Fibroblast of villous mesenchyme (primary cell): ENCODE measurements around the gene LMO4. TPM values are rescaled to one million over a fixed set of nuclear protein-coding genes. Genes with fewer than 3 reads are reported as not detected.
A peak's percentile ranks its signal among the peaks of the same experiment; 100 is the strongest.

ENCODE experiments used
- DNase-seq: peaks from one replicate; pipeline ENCODE4 v3.0.0-alpha.2; 2010; ENCODE audit warnings: low read depth
- H3K4me3 ChIP-seq: 2 replicates; pipeline ENCODE4 v1.5.1; 2011; ENCODE audit warnings: low read depth, mild to moderate bottlenecking, low read length
- CTCF ChIP-seq: IDR thresholded peaks from 2 replicates; pipeline ENCODE4 v1.5.1; 2012; ENCODE audit warnings: low read depth, mild to moderate bottlenecking, low read length; ENCODE audit not compliant: insufficient read depth
- total RNA-seq: library from RNA; depleted of rRNA; stranded (reverse); fragments of >200 nt; gene quantifications from 2 replicates; pipeline ENCODE4 v1.2.3, GENCODE V29; 2012

The LMO4 gene
- total RNA-seq, 1 donor, result 70.8 TPM

DNA sequence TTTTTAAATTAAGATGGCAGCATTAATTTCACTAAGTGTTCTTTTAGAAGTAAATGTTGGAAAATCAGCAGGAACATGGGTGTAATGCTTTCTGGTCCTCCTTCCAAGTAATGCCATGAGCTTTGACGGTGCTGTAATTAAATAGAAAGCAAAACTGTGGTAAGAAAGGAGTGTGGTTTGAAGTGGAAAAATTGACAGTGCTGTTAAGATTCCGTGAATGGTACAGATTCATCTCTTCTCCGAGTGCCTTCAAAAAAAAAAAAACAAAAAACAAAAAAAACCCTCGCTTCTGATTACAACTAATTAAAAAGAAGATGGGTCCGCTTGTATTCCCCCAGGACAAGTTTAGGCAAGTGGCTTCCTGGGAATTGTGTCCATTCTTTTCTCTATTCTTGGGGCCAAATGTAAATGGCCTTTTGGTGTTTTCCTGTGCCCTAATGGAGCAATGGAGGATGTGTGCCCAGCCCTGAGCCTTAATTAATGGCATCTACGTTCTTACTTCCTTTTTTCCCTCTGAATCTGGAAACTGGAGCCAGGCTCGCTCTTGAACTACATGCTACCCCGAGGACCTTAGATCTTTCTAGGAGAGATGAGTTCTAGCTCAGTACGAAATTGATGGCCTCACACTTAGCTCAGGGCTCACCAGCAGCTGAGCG, 5.1 kb downstream of the LMO4 start:
- no peak for TF ChIP-seq CTCF

DNA sequence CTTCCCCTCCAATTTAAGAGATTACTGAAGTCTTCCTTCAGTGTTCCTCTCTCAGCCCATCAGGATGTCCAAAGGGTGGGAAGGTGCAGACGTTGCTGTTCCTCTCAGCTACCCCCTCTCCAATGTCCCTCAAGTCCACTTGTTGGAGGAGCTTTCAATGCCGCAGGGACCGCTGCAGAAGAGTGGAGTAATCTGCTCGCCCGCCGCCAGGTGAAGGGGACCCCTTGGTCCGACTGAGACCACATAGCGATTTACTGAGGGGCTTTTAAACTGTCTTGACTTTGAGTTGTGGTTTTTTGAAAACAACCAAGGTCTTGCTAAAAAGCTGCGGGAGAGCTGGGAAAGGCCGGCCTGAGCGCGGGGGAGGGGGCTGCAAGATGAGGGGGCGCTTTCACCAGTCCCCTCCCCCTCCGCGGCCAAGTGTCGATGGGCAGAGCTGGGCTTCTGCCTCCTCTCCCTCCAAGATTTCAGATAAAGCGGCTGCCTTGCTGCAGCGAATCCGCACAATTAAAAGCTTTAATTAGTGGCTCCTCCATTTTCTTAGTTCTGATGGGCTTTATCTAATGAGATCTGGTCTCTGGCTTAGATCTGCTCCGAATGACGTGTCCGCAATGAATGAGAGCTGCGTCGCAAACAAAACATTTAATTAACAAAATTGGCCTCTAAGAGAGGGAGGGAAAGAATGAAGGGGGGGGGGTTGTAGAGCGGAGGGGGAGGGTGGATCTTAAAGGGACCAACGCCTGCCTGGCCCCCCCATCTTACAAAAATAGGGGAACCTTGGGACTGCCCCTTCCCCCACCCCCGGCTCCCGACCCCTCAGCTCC, 5.9 kb downstream of the LMO4 start:
- H3K4me3 ChIP-seq, result peak overlapping the region; percentile 90
- DNase-seq, result peak; percentile 63
- peak; percentile 9 for TF ChIP-seq CTCF

More for the DNA sequence above, 5.1 kb downstream of the LMO4 start:
- DNase-seq, result peak; percentile 51
- H3K4me3 ChIP-seq, result peak overlapping the region; percentile 90

DNA sequence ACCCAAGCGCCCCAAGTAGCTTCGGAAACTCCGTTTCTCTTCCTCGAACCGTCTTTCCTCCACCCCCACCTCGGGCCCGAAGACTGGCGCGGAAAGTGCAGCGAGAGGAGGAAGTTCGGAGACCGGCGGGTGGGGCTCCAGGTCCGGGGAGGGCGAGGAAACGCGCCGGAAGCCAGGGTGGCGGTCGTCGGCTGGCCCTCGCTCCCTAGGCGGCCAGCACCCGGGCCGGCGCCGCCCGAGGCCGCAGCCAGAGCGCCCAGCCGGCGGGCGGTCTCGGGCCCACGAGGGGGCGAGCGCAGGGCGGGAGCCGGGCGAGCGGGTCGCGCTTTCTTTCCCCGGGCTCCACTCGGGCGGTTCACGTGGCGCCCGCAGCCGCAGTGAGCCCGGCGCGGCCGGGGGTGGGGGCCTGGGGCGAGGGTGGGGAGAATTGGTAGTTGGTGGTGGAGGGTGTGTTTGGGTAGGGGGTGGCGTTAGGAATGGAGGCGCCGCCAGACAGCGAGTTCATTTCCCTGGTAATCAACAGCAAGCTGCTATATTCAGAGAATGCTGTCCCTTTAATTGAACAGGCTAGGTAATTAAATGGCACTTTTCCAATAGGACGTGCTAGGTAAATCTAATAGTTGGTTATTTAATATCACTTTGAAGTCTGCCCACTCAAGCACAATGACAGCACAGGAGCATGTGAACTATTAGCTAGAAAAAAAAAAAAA, 6.7 kb downstream of the LMO4 start:
- peak; percentile 42 for DNase-seq
- TF ChIP-seq CTCF, result peak; percentile 17
- H3K4me3 ChIP-seq, result peak overlapping the region; percentile 90

DNA sequence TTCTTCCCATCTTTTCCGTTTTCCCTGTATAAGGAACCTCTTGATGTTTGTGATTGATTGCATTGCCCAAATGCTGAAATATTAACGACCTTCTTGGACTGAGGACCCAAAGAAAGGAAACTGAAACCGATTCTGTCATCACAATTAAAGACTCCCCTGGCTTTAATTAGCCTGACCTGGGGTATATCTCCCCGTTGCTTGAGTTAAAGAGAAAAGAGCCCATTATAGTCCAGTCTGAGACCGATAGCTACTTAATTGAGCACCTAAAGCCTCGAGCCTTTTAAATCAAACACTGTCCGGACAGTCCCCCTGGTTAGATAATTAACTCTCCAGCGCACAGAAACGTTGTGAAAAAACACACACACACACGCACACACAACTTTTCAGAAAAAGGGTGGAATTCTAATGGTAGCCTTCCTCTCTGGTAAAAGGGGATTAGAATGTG, 8.0 kb downstream of the LMO4 start:
- peak overlapping the region; percentile 90 for H3K4me3 ChIP-seq
- DNase-seq, result peak; percentile 59
- no peak for TF ChIP-seq CTCF

GRCh38 chr1:87337606-87338005, 8.9 kb downstream of the LMO4 start:
- DNase-seq, result no peak
- no peak for TF ChIP-seq CTCF
- H3K4me3 ChIP-seq, result no peak overlapping the region

DNA sequence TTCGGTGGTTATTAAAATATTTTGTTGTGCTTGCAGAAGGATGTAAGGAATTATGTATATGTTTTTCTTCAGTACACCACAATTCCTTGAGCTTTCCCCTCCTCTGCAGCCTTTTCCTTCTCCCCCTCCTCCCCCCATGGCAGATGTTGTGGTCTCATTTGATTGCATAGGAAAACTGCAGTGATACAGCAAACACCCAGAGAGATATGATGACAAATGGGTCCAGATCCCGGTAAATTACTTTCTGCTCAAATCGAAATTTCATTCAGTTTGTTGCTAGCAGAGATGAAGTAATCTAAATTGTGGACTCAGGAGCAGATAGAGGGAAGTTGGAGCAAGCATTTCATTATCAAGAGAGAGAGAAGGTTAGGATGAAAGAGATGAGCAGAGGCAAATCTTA, 9.9 kb downstream of the LMO4 start:
- DNase-seq, result peak; percentile 34
- no peak for TF ChIP-seq CTCF
- H3K4me3 ChIP-seq, result no peak overlapping the region
